Fibroblast of lung (primary cell): Measurements from ENCODE around the gene NATD1. TPM values are rescaled to one million over a fixed set of nuclear protein-coding genes. Genes with fewer than 3 reads are reported as not detected.
"Not testable (repeated sequence)": the region's sequence is repeated elsewhere in the genome, so short reads cannot be mapped to it uniquely, and the experiment has no call there.

ENCODE experiments used
- DNase-seq, 2 donors: peaks; one replicate each; pipeline versions ENCODE4 v3.0.0 to v3.0.0-alpha.2; 2010; ENCODE audit warnings: low read depth in 2 of 2
- H2AFZ ChIP-seq: 2 replicates; pipeline ENCODE4 v1.5.1; 2012; ENCODE audit warnings: low read length, control low read depth, inconsistent platforms
- H3K27ac ChIP-seq: 2 replicates; pipeline ENCODE4 v1.5.1; 2011; ENCODE audit warnings: low read length, control low read depth; ENCODE audit not compliant: insufficient read depth
- H3K27me3 ChIP-seq: 2 replicates; pipeline ENCODE4 v1.5.1; 2011; ENCODE audit warnings: mild to moderate bottlenecking, low read length; ENCODE audit not compliant: control insufficient read depth, insufficient read depth
- H3K36me3 ChIP-seq: 2 replicates; pipeline ENCODE4 v1.5.1; 2011; ENCODE audit warnings: low read length; ENCODE audit not compliant: control insufficient read depth, insufficient read depth
- H3K4me1 ChIP-seq: 2 replicates; pipeline ENCODE4 v1.5.1; 2011; ENCODE audit warnings: low read length; ENCODE audit not compliant: control insufficient read depth, insufficient read depth; ENCODE audit errors: extremely low read depth
- H3K4me2 ChIP-seq: 2 replicates; pipeline ENCODE4 v1.5.1; 2011; ENCODE audit warnings: low read length, control low read depth; ENCODE audit not compliant: insufficient read depth; ENCODE audit errors: extremely low read depth
- H3K4me3 ChIP-seq, 4 experiments: fragments of 200-600 bp in 1 of 4; sonication (generic) in 1 of 4; replicated peaks in 1 of 4; 2 replicates each; pipeline ENCODE4 v1.5.1; 2011 to 2016; ENCODE audit warnings: low read length in 4 of 4, low read depth in 3 of 4, mild to moderate bottlenecking in 3 of 4, control low read depth in 2 of 4, inconsistent platforms in 1 of 4, mixed read lengths in 1 of 4; ENCODE audit not compliant: insufficient read depth in 1 of 4; ENCODE audit errors: control extremely low read depth in 1 of 4
- H3K79me2 ChIP-seq: 2 replicates; pipeline ENCODE4 v1.5.1; 2012; ENCODE audit warnings: mild to moderate bottlenecking, low read length, inconsistent platforms; ENCODE audit not compliant: control insufficient read depth, insufficient read depth
- H3K9ac ChIP-seq: 2 replicates; pipeline ENCODE4 v1.5.1; 2011; ENCODE audit warnings: mild to moderate bottlenecking, low read length, control low read depth; ENCODE audit not compliant: insufficient read depth
- H3K9me3 ChIP-seq: 2 replicates; pipeline ENCODE4 v1.5.1; 2012; ENCODE audit warnings: low read depth, low read length; ENCODE audit not compliant: control insufficient read depth, insufficient read depth
- H4K20me1 ChIP-seq: 2 replicates; pipeline ENCODE4 v1.5.1; 2011; ENCODE audit warnings: low read length; ENCODE audit not compliant: control insufficient read depth, insufficient read depth; ENCODE audit errors: extremely low read depth
- EZH2 ChIP-seq: IDR thresholded peaks from 2 replicates; pipeline ENCODE4 v1.5.1; 2012; ENCODE audit warnings: low read length, control low read depth, mild to moderate bottlenecking; ENCODE audit errors: missing control alignments
- polyA plus RNA-seq, 2 donors: library from polyadenylated mRNA; depleted of rRNA in 1 of 2; stranded (reverse) in 1 of 2; unstranded in 1 of 2; fragments of >200 nt; gene quantifications; 2 replicates each; pipeline ENCODE4 v1.2.1, GENCODE V29; 2011 to 2012; ENCODE audit warnings: missing spikeins in 1 of 2
- total RNA-seq: library from RNA; depleted of rRNA; stranded (reverse); fragments of >200 nt; gene quantifications from 2 replicates; pipeline ENCODE4 v1.2.1, GENCODE V29; 2014
- TF ChIP-seq, protein P1 (sequence below), 2 donors: IDR thresholded peaks in 1 of 2; conservative IDR thresholded peaks in 1 of 2; 1 replicate in 1 of 2; 2 replicates in 1 of 2; pipeline ENCODE4 v1.5.1; 2011 to 2012; ENCODE audit warnings: low read length in 2 of 2, control low read depth in 1 of 2, inconsistent platforms in 1 of 2, low read depth in 1 of 2, mild to moderate bottlenecking in 1 of 2

NATD1 gene
- total and polyA plus RNA-seq, 2 donors (not counting 1 experiment from before 2014, with no cell fraction given), result 5.6 to 9.2 TPM

DNA sequence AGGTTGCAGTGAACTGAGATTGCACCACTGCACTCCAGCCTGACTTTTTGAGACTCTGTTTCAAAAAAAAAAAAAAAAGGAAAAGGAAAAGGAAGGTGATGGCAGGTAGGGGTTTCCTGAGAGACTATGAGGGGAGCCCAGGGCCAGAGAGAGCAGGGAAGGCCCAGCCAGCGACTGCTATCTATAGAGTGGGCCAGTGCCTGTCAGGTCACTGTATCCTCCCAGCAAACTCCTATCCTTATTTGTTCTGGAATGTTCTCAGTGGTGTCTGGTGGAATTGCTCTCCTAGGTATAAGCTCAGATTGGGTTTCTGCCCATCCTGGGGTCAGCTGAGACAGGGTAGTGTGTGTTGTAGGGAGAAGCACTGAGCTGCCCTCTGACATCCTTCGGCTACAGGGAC lies 24.4 kb downstream of the NATD1 start:
- Histone ChIP-seq H3K27ac (no peak overlapping the region), H3K36me3 (no peaks in the 10 kb centered on the region), H3K27me3 (no peaks in the 10 kb centered on the region), H4K20me1 (no peaks in the 10 kb centered on the region), H2AFZ (no peak overlapping the region), H3K4me3 (no peak overlapping the region), H3K9ac (no peak overlapping the region), H3K9me3 (no peaks in the 10 kb centered on the region), H3K79me2 (no peaks in the 10 kb centered on the region), H3K4me2 (no peak overlapping the region), H3K4me1 (no peaks in the 10 kb centered on the region)
- no peak for DNase-seq
- TF ChIP-seq, protein P1, sequence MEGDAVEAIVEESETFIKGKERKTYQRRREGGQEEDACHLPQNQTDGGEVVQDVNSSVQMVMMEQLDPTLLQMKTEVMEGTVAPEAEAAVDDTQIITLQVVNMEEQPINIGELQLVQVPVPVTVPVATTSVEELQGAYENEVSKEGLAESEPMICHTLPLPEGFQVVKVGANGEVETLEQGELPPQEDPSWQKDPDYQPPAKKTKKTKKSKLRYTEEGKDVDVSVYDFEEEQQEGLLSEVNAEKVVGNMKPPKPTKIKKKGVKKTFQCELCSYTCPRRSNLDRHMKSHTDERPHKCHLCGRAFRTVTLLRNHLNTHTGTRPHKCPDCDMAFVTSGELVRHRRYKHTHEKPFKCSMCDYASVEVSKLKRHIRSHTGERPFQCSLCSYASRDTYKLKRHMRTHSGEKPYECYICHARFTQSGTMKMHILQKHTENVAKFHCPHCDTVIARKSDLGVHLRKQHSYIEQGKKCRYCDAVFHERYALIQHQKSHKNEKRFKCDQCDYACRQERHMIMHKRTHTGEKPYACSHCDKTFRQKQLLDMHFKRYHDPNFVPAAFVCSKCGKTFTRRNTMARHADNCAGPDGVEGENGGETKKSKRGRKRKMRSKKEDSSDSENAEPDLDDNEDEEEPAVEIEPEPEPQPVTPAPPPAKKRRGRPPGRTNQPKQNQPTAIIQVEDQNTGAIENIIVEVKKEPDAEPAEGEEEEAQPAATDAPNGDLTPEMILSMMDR (conservative IDR thresholded peaks at IDR 0.05 in 1 of 2, IDR thresholded peaks at IDR 0.05 in 1 of 2; ENCODE audit: low read depth in 1 of 2, low read length in 2 of 2), result no peak
- TF ChIP-seq EZH2, result no peak

DNA sequence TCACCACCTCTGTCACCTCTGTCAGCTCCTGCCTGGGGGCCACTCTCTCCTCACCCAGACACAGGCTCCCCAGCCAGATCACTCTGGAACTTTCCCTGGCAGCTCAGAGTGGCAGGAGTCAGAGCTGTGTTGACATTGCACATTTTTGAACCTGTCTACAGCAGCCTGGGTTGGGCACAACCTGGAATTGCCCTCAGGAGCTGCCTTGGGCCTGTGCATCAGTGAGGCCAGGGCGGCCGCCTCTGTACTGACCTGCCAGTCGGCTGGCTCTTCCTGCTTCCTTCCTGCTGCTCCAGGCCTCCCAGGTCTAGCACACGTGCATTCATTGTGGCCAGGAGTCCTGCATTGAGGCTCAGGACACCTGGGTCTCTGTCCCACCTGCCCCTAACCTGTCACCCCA lies 25.1 kb downstream of the NATD1 start:
- no peaks in the 10 kb centered on the region for H3K79me2 ChIP-seq
- H3K4me3 ChIP-seq, result no peak overlapping the region
- H4K20me1 ChIP-seq, result no peaks in the 10 kb centered on the region
- no peak overlapping the region for H3K4me2 ChIP-seq
- H3K9ac ChIP-seq, result no peak overlapping the region
- H3K27ac ChIP-seq, result no peak overlapping the region
- DNase-seq, result no peak
- H3K4me1 ChIP-seq, result no peaks in the 10 kb centered on the region
- no peaks in the 10 kb centered on the region for H3K27me3 ChIP-seq
- no peaks in the 10 kb centered on the region for H3K9me3 ChIP-seq
- no peaks in the 10 kb centered on the region for H3K36me3 ChIP-seq
- TF ChIP-seq, protein P1 (conservative IDR thresholded peaks at IDR 0.05 in 1 of 2, IDR thresholded peaks at IDR 0.05 in 1 of 2; ENCODE audit: low read depth in 1 of 2, low read length in 2 of 2), result no peak
- TF ChIP-seq EZH2, result no peak
- no peak overlapping the region for H2AFZ ChIP-seq

DNA sequence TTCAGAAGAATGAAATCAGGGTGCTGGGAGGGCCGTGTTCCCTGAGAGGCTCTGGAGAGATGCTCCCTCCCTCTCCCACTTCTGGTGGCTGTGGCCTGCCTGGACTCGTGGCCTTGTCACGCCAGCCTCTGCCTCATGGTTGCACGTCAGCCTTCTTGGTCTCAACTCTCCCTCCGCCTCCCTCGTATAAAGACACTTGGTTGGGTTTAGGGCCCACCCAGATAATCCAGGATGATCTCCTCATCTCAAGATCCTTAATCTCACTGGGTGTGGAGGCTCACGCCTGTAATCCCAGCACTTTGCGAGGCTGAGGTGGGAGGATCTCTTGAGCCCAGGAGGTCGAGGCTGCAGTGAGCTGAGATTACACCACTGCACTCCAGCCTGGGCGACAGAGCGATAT lies 25.9 kb downstream of the NATD1 start:
- H3K4me1 ChIP-seq, H3K9me3 ChIP-seq, H3K27me3 ChIP-seq, H3K4me3 ChIP-seq, DNase-seq, H3K36me3 ChIP-seq, H3K9ac ChIP-seq, H3K27ac ChIP-seq, H2AFZ ChIP-seq, H4K20me1 ChIP-seq, H3K79me2 ChIP-seq, H3K4me2 ChIP-seq: not testable (repeated sequence)
